HL-60/S4 treated with retinoic acid at 250 ng/mL for 4 days and 3 days (cell line): ENCODE data around the gene GYPB.
"Not testable (repeated sequence)": the region's sequence is repeated elsewhere in the genome, so short reads cannot be mapped to it uniquely, and the experiment has no call there.

Source experiments
- in situ Hi-C: fragments of 300-500 bp; cut with MboI; formaldehyde crosslinking; loops from 2 replicates; pipeline ENCODE4 v1.7.0; 2022; ENCODE audit warnings: low sequenced_read_pairs

GYPB gene

DNA sequence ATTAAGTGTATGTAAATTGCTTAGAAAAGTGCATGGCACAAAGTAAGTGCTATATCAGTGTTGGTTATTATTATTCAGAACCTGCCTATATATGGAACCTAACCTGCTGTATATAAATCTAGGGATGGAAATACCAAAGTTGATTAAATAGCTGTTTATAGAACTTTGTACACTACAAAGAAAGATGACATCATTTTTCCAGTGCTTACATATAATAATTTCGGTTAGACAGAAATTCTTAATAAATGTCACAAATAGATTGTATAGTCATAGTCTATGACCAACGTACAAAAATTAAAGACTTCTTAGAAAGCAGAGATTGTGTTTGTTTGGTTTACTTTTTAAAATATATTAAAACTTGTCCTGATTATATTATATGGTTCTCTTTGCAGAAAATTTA, 4.4 kb downstream of the GYPB start:
- in situ Hi-C loops, result no loop called here

DNA sequence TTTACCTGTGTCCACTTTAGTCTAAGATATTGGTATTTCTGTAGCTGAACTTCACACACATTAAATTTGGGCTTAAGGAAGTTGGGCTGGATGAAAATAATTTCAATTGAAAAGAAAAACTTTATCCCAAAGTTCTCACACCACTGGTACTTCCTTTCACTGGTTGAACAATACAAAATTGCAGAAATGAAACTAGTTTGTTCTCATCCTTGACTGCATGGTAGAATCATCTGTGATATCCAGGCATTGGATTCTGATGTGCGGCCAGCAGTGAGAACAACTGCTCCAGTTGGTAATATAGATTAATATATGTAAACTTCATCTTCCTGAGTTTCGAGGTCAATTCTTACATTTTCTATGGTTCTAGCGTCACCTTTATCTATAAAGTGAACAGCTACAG, 10.6 kb downstream of the GYPB start:
- in situ Hi-C loops, result not testable (repeated sequence)

DNA sequence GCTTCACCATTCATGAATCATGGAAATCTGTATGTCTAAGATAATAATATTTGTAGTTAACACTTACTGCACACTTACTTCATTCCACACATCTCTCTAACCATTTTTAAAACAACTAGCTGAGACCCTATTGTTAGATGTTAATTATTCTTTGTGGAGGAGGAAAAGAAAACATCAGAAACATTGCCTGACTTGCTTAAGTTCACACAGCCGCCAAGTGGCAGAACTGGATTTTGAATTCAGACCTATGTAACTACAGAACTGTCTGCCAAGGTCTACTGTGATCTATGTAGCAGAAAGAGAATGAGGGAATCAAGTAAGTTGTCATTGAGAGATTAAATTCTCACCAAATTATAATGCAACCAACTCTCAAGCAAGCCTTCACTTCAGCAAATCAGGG, 11.2 kb downstream of the GYPB start:
- in situ Hi-C loops, result not testable (repeated sequence)

DNA sequence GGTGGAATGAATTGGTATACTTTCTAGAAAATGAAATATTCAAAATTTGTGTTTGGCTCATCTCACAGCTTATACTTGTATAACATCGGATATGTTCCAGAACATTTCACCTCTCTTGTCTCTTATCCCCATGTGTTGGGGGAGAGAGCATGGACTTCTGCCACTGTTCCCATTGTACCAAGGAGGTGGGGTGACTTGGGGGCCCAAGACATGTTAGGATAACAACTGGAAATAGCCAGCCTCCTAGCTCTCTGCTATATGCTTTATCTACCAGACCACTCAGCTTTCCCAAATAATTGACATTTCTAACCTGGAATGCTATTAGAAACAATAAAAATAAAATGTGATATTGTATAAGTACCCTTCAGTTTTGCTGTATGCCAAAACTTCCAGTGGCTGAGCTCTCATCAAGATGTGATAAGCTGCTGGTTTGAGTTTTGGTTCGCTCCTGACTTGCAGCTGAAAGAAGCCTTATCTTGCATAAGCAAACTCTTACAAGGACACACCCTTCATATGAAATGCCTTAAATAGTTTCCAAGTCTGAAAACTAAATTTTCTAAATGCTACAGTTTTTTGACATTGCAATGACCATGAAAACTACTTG, 12.9 kb downstream of the GYPB start:
- in situ Hi-C loops, result not testable (repeated sequence)

DNA sequence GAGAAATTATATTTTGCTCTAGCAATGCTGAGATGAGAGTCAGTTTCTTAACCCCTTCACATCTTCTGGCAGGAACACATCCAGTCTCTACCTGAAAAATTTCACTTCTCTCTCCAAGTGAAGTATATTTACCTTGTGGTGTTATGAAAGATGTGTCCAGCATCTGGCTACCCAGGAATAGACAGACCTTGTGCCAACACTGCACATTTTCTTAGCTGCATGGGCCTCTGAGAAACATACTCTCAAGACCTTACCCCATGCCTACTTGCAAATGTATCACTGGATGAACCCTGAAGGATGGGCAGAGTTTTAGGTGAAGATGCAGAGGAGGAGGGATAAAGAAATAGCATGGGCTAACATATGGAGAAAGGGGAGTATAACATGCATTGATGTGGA, 13.6 kb downstream of the GYPB start:
- in situ Hi-C loops, result not testable (repeated sequence)

DNA sequence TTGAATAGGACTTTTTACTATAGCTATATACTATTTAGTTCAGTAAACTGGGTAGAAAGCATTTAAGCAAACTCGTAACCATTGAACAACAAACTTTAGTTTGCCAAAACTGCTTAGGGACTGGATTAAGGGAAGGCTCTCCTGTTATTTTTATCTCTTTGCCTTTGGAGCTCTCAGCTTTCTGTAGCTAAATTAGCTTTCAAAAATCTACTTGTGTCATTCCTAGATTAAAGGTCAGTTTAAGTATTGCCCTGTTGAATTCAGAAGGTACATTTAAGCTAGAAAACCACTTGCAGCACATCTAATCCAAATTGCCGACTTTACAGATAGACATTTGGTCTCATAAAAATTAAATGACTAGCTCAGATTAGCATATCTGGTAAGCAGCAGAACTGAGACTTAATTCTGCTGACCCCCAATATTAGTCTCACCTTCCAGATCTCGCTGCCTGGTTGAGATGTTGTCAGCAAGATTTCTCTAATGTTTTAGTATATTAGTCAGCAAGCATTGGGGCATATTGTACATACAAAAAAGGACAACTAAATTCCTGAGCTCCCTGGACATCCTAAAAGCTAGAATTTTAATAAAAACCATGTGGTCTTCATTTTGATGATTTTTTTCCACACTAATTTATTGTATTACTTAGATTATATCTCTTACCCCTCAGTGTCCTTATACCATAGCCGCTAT, 14.2 kb downstream of the GYPB start:
- in situ Hi-C loops, result not testable (repeated sequence)

DNA sequence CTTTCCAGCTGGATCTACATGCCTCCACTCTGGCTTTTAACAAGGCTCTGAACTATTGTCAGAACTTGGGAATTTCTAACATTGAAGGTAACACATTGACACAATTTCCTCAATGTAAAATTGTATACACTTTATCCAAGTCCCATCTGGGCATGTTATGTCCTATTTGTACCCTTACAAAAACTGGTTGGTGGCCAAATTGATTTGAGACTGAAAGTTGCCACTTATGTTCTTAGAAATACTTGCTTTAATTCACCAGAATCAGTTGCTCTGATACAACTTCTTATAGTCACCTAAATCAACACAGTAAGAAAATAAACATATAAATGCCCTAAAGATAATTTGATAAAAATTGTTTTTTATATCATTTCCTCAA, 15.3 kb downstream of the GYPB start:
- in situ Hi-C loops, result not testable (repeated sequence)

DNA sequence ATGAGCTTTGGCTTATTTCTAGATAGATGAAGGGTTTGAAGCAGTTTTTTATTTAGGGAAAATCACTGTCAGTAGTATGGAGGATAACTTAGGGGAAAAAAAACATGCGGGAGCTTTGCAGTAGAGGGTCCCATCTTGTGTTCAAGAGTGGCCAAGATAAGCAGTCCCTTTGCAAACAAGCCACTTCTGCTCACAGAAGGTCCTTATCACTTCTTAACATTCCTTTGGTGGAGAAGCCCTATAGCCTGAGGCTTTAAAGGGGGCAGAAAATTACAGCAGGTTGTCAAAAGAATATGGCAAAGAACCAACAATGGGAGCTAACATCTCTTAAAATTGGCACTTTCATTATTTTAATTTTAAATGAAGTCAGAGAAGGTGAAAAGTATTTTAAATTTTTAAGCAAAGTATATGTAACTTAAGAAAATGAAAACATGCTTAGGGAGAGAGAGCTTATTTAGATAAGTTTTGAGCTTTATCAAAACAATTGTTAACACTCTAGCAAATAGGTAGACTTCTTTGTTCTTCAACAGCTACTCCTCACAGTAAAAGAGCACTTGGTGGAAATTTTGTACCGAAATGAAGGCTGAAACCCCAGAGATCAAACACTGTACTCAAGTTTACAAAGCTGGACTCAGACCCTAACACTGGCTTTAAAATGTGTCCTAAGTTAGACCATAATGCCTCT, 15.8 kb downstream of the GYPB start:
- in situ Hi-C loops, result not testable (repeated sequence)

DNA sequence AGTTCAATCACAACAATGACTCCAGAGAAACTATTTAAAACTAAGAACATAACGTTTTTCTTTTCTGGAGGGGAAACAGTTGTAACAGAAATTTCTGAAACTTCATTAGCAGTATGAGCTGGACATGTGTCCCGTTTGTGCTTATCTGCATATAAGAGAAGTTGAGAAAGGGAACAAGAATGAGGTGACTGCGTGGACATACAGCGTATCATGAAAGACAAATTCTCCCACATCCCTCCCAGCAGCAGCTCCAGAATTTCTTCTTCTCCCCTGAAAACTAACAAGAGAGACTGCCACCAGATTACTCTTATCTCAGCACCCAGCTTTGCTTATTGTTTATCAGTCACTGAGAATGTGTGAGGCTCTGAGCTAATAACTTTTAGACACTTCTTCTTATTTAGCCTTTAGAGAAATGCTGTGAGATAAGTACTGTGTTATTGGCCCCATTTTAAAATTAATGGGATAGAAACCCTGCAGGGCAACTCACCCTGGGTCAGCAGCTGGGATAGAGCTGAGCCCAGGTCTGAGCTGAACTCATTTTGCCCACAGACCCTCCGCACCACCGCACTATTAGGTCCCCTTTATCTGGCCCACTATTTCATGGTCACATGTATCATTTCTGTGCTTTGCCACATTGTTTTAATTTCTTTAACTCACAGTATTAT, 18.7 kb downstream of the GYPB start:
- in situ Hi-C loops, result not testable (repeated sequence)

DNA sequence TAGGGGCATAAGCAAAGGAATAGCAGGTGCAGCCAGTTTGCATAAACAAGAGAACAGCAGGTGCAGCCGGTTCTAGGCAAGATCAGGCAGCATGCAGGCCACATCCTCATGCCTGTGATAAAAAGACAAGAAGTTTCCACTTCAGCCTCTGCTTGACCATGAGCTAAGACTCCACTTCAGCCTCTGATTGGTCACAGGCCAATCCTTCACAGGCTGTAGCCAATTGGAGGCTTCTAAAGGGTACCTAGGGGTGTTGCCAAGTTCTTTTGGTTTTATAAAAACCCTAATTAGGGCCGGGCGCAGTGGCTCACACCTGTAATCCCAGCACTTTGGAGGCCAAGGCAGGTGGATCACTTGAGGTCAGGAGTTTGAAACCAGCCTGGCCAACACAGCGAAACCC, 23.0 kb downstream of the GYPB start:
- in situ Hi-C loops, result not testable (repeated sequence)

DNA sequence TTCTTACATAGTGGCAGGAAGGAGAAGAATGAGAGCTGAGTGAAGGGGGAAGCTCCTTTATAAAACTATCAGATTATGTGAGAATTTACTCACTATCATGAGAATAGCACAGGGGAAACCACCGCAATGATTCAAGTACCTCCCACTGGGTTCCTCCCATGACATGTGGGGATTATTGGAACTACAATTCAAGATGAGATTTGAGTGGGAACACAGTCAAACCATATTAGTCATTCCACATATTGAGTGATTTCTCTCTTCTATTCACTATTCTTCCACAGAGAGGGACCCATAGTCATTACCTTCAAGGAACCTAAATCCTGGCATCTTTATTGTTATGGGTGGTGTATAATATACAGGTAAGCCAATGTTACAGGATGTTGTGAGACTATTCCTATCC, 27.4 kb downstream of the GYPB start:
- in situ Hi-C loops, result not testable (repeated sequence)

DNA sequence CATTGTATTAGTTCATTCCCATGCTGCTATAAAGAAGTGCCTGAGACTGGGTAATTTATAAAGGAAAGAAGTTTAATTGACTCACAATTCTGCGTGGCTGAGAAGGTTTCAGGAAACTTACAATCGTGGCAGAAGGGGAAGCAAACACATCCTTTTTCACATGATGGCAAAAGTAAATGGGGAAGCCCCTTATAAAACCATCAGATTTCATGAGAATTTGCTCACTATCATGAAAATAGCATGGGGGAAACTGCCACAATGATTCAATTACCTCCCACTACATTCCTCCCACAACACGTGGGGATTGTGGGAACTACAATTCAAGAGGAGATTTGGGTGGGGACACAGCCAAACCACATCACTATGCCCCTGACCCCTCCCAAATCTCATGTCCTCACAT, 28.5 kb downstream of the GYPB start:
- in situ Hi-C loops, result not testable (repeated sequence)

DNA sequence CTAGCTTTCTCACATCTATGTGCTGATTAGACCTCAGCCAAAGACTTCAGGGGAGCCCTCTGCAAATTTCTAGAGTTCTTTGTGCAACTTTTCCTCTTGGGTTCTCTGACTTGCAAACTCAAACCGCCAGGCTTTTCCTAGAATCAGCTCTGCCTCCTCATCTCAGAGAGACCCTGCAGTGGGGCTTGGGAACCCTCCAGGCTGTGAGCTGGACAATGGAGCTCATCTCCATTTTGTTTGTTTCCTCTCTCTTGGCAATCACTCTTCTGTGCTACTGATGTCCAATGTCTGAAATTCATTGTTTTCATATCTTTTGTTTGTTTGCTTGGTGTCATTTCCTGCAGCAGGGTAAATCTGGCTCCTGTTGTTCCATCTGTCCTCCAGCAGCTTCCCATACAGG, 33.0 kb downstream of the GYPB start:
- in situ Hi-C loops, result no loop called here

DNA sequence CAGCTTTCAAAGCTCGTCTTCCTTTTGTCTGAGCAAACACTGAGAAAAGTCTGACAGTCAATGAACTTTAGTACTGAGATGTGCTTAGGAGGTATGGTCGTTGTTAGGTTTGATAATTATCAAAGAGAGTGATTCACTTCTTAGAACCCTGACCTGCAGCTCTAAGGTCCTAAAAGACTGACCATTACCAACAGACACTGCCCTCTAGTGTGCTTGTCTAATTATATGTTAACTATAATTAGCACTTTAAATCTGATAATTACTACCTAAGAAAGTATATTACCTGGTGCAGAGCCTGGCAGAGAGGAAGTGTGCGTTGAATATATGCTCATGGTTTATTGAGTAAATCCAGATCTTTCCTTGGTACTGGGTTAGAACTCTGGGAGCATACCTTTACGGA, 38.4 kb downstream of the GYPB start:
- in situ Hi-C loops, result not testable (repeated sequence)

DNA sequence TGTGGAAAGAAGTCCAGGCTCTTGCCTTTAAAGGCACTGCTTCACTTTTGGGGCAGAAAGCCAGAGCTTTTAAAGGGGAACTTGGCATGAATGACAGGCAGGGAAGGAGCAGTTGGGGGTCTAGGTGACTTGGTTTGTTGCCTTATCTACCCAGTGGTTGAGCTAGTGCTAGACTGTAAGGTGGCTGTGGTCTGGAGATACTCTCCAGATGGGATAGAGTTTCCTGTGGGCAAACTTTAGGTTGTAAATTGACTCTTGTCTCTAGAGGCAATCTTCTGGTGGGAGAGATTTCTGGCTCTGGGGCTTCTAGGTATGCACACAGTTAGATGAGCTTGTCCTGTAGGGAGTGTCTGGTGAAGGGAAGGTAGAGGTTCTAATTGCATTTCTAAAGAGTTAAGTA, 43.7 kb downstream of the GYPB start:
- in situ Hi-C loops, result not testable (repeated sequence)

DNA sequence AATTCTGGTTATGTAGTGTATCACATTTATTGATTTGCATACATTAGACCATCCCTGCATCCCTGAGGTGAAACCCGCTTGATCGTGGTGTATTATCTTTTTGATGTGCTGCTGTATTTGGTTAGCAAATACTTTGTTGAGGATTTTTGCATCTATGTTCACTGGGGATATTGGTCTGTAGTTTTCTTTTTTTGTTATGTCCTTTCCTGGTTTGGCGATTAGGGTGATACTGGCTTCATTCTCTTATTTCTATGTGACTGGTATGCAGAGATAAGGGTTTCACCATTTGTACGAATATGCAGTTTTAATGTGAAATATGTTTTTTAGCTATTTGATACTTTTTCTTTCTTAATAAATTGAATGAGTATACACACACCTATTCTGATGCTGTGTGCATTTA, 45.2 kb downstream of the GYPB start:
- in situ Hi-C loops, result not testable (repeated sequence)

DNA sequence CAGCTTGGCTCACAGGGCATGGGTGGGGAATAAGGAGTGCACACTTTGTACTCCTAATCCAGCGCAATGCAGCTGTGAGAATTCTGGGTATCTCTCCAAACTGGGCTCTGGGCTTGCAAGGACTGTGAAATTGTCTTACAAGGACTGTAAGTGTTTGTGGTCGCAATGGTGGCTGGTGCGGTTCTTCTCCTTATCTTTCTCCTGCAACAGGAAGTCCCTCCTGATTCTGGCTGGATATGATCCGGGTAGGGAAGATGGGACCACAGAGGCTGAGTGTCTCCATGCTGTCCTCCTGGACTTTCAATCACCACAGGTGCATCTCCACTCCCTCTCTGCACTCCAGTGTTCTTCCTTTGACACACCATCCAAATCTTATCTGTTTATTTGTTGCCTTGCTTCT, 58.1 kb downstream of the GYPB start:
- in situ Hi-C loops, result no loop called here

DNA sequence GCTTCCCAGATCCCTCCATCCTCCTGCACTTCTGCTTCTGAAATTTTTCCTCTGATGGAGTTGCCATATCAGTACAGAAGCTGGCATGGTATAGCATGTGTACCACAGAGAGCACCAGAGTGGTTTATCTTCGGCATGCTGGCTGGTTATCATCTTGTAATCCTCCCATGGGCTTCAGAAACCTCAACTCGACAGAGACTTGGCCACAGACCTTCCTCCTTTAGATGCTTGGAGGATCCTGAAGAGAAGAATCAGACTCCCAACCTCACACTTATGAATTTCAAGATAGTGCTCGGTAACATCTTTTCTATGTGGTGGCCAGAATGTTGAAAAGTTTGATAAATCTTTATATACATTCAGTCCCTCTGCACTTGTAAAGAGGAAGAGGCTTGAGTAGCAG, 63.9 kb downstream of the GYPB start:
- in situ Hi-C loops, result not testable (repeated sequence)

DNA sequence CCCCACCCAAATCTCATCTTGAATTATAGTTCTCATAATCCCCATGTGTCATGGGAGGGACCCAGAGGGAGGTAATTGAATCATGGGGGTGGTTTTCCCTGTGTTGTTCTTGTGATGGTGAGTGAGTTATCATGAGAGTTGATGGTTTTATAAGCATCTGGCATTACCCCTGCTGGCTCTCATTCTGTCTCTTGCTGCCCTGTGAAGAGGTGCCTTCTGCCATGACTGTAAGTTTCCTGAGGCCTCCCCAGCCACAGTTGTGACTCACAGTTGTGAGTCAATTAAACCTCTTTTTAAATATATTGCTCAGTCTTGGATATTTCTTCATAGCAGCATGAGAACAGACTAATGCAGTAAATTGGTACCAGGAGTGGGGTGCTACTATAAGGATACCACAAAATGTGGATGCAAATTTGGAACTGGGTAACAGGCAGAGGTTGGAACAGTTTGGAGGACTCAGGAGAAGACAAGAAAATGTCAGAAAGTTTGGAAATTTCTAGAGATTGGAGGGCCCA, 67.7 kb downstream of the GYPB start:
- in situ Hi-C loops, result not testable (repeated sequence)

DNA sequence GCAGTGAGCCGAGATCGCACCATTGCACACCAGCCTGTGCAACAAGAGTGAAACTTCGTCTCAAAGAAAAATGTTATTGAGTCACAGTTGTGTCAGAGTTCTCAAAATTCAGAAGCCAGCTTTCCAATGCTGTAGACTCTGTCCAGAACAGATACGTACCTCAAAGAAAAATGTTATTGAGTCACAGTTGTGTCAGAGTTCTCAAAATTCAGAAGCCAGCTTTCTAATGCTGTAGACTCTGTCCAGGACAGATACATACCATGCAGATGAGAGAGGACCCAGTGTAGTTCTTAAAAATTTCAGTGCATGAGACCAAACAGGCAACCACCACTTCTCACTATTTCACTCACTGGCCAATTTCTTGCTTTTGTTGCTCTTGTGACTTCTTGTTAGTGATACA, 68.2 kb downstream of the GYPB start:
- in situ Hi-C loops, result not testable (repeated sequence)

DNA sequence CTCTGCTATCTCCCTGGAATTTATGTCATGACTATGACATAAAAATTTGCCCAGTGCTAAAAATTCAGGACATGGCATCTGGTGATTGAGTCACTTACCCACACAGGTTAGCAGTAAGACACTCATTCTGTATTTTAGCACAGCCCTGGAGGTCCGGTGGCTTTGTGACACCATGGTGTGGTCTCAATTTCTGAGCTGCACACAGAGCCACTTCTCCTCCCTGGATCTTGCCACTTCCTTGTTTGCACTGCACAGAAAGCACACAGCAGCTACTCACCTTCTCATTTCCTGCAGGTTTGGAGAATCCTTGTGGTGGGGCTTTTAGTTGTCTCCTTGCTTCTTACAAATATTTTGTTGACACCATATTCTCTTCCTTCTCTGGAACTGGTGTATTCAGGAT, 69.0 kb downstream of the GYPB start:
- in situ Hi-C loops, result not testable (repeated sequence)

DNA sequence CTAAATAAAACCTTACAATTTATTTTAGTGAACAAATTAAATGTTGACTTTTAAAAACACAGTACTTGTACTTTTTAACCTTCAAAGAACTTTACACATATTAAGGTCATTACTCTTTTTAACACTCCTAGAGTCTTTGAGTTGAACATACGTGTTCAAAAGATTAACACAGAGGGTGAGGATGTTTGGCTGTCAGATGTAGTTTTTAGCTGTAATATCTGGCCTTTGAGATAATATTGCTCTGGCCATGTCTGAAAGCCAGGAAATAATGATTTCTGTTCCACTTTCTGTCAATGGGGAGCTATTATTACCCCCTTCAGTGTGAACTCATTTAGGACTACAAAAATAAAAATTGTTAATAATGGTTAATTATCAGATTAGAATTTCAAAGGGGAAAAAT, 71.7 kb downstream of the GYPB start:
- in situ Hi-C loops, result not testable (repeated sequence)
